HG03045 (cell line): ENCODE data around the gene PIP5K1C.

Experiments used
- ATAC-seq: cut with Tn5 transposase; IDR thresholded peaks from one replicate; pipeline ENCODE4 v1.9.1; 2021; ENCODE audit warnings: mild to moderate bottlenecking, moderate library complexity; ENCODE audit not compliant: unreplicated experiment

Gene PIP5K1C

GRCh38 chr19:3612901-3613741 lies 87.1 kb downstream of the PIP5K1C start:
- no peak for ATAC-seq

- no peak for ATAC-seq
Observed at GRCh38 chr19:3612330-3612729, 87.9 kb downstream of the PIP5K1C start.

GRCh38 chr19:3611841-3612240 lies 88.4 kb downstream of the PIP5K1C start:
- ATAC-seq, result no peak

GRCh38 chr19:3610745-3611717 lies 89.2 kb downstream of the PIP5K1C start:
- no peak for ATAC-seq

GRCh38 chr19:3609779-3610719 lies 90.2 kb downstream of the PIP5K1C start:
- ATAC-seq, result no peak

GRCh38 chr19:3608750-3609322 lies 91.4 kb downstream of the PIP5K1C start:
- ATAC-seq, result no peak

- ATAC-seq, result no peak
Observed at GRCh38 chr19:3608079-3608641, 92.1 kb downstream of the PIP5K1C start.

GRCh38 chr19:3607303-3608078 lies 92.8 kb downstream of the PIP5K1C start:
- ATAC-seq, result no peak

GRCh38 chr19:3606690-3607289 lies 93.5 kb downstream of the PIP5K1C start, which contains the start of gene TBXA2R:
Gene TBXA2R, minus strand, starts transcription at chr19:3606875. Its CDS starts 6,241 bp downstream, at chr19:3600634.
- no peak for ATAC-seq

- ATAC-seq, result no peak
Observed at GRCh38 chr19:3606174-3606689, 94.0 kb downstream of the PIP5K1C start.

GRCh38 chr19:3605770-3606169 lies 94.5 kb downstream of the PIP5K1C start:
- no peak for ATAC-seq

- no peak for ATAC-seq
Observed at GRCh38 chr19:3605361-3605760, 94.9 kb downstream of the PIP5K1C start.

GRCh38 chr19:3604987-3605343 lies 95.3 kb downstream of the PIP5K1C start:
- ATAC-seq, result no peak

GRCh38 chr19:3604227-3604986 lies 95.9 kb downstream of the PIP5K1C start:
- ATAC-seq, result no peak

GRCh38 chr19:3603121-3603811 lies 97.0 kb downstream of the PIP5K1C start:
- ATAC-seq, result no peak

GRCh38 chr19:3601021-3601420 lies 99.2 kb downstream of the PIP5K1C start:
- no peak for ATAC-seq

- no peak for ATAC-seq
Observed at GRCh38 chr19:3599776-3600187, 100.5 kb downstream of the PIP5K1C start.
